ENCODE measurements around the gene MRPS9.

DNA sequence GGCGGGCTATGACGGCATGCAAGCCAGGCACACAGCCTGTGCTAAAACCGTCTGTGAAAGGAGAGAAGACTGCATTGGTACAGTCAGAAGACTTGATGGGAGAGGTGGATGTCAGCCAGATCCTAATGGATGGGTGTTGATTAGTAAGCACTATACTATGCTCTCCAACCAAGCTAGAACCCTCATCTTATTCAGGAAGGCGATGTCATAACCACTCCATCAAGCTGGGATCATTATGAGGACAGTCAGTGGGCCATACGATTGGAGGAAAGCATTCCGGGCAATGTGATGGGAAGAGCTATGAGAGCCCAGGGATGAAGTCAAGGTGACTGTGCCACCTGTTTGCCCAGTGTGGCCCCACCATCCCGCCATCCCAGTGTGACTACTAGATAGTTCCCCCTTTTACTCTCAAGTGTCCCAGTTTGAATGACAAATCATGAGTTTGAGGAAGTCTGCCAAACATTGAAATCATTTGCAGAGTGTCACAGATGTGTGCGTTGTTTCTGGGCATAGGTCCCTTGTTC is 66.4 kb downstream of the MRPS9 start:
- TF ChIP-seq, protein P1, sequence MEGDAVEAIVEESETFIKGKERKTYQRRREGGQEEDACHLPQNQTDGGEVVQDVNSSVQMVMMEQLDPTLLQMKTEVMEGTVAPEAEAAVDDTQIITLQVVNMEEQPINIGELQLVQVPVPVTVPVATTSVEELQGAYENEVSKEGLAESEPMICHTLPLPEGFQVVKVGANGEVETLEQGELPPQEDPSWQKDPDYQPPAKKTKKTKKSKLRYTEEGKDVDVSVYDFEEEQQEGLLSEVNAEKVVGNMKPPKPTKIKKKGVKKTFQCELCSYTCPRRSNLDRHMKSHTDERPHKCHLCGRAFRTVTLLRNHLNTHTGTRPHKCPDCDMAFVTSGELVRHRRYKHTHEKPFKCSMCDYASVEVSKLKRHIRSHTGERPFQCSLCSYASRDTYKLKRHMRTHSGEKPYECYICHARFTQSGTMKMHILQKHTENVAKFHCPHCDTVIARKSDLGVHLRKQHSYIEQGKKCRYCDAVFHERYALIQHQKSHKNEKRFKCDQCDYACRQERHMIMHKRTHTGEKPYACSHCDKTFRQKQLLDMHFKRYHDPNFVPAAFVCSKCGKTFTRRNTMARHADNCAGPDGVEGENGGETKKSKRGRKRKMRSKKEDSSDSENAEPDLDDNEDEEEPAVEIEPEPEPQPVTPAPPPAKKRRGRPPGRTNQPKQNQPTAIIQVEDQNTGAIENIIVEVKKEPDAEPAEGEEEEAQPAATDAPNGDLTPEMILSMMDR (IDR thresholded peaks at IDR 0.05), result no peak
- TF ChIP-seq POLR2A (IDR thresholded peaks at IDR 0.05) (no peak), POLR2AphosphoS5 (IDR thresholded peaks at IDR 0.05) (no peak), EP300 (IDR thresholded peaks at IDR 0.05) (no peak)

All from stomach (tissue), 4 donors.